ENCODE data around the gene EIF1AD. TPM values are rescaled to one million over a fixed set of nuclear protein-coding genes. Genes with fewer than 3 reads are reported as not detected.

The EIF1AD gene
- total and polyA plus RNA-seq, 2 of the 8 experiments (the other 6 are each of a cell fraction or from before 2014, with no cell fraction given) = 32.6 to 39.9 TPM

DNA sequence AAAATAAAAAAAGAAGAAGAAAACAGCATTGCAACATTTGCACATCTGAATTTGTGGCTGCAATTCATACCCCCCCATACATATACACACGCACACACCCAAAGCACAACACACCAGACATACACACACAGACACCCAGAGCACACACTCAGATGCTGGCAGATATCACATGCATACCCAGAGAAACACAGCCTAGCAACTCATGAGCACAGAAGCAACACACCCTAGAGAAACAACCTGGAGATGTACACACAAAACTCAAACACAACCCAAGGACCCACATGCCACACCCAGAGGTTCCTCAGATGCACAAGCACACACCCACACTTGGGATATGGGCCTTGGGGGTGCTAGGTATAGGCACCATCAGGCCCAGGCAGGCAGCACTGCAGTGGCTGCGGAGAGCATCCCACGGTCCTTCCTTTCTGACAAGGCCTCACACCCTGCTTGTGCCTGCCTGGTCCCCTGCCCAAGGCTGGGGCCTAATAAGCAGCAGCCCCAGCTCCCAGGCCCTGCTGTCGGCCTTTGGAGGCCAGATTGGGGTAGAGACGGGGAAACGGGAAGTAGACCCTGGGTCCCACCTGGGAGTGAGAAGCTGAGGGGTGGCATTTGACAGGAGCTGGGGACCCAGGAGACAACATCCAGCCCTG, 13.0 kb upstream of the EIF1AD start (continued):
- TF ChIP-seq, protein P1, sequence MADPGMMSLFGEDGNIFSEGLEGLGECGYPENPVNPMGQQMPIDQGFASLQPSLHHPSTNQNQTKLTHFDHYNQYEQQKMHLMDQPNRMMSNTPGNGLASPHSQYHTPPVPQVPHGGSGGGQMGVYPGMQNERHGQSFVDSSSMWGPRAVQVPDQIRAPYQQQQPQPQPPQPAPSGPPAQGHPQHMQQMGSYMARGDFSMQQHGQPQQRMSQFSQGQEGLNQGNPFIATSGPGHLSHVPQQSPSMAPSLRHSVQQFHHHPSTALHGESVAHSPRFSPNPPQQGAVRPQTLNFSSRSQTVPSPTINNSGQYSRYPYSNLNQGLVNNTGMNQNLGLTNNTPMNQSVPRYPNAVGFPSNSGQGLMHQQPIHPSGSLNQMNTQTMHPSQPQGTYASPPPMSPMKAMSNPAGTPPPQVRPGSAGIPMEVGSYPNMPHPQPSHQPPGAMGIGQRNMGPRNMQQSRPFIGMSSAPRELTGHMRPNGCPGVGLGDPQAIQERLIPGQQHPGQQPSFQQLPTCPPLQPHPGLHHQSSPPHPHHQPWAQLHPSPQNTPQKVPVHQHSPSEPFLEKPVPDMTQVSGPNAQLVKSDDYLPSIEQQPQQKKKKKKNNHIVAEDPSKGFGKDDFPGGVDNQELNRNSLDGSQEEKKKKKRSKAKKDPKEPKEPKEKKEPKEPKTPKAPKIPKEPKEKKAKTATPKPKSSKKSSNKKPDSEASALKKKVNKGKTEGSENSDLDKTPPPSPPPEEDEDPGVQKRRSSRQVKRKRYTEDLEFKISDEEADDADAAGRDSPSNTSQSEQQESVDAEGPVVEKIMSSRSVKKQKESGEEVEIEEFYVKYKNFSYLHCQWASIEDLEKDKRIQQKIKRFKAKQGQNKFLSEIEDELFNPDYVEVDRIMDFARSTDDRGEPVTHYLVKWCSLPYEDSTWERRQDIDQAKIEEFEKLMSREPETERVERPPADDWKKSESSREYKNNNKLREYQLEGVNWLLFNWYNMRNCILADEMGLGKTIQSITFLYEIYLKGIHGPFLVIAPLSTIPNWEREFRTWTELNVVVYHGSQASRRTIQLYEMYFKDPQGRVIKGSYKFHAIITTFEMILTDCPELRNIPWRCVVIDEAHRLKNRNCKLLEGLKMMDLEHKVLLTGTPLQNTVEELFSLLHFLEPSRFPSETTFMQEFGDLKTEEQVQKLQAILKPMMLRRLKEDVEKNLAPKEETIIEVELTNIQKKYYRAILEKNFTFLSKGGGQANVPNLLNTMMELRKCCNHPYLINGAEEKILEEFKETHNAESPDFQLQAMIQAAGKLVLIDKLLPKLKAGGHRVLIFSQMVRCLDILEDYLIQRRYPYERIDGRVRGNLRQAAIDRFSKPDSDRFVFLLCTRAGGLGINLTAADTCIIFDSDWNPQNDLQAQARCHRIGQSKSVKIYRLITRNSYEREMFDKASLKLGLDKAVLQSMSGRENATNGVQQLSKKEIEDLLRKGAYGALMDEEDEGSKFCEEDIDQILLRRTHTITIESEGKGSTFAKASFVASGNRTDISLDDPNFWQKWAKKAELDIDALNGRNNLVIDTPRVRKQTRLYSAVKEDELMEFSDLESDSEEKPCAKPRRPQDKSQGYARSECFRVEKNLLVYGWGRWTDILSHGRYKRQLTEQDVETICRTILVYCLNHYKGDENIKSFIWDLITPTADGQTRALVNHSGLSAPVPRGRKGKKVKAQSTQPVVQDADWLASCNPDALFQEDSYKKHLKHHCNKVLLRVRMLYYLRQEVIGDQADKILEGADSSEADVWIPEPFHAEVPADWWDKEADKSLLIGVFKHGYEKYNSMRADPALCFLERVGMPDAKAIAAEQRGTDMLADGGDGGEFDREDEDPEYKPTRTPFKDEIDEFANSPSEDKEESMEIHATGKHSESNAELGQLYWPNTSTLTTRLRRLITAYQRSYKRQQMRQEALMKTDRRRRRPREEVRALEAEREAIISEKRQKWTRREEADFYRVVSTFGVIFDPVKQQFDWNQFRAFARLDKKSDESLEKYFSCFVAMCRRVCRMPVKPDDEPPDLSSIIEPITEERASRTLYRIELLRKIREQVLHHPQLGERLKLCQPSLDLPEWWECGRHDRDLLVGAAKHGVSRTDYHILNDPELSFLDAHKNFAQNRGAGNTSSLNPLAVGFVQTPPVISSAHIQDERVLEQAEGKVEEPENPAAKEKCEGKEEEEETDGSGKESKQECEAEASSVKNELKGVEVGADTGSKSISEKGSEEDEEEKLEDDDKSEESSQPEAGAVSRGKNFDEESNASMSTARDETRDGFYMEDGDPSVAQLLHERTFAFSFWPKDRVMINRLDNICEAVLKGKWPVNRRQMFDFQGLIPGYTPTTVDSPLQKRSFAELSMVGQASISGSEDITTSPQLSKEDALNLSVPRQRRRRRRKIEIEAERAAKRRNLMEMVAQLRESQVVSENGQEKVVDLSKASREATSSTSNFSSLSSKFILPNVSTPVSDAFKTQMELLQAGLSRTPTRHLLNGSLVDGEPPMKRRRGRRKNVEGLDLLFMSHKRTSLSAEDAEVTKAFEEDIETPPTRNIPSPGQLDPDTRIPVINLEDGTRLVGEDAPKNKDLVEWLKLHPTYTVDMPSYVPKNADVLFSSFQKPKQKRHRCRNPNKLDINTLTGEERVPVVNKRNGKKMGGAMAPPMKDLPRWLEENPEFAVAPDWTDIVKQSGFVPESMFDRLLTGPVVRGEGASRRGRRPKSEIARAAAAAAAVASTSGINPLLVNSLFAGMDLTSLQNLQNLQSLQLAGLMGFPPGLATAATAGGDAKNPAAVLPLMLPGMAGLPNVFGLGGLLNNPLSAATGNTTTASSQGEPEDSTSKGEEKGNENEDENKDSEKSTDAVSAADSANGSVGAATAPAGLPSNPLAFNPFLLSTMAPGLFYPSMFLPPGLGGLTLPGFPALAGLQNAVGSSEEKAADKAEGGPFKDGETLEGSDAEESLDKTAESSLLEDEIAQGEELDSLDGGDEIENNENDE (IDR thresholded peaks at IDR 0.05; ENCODE audit: insufficient replicate concordance, low read length) = no peak
- no peak for TF ChIP-seq KDM5A (IDR thresholded peaks at IDR 0.05; ENCODE audit: low read length)
- TF ChIP-seq, protein P2, sequence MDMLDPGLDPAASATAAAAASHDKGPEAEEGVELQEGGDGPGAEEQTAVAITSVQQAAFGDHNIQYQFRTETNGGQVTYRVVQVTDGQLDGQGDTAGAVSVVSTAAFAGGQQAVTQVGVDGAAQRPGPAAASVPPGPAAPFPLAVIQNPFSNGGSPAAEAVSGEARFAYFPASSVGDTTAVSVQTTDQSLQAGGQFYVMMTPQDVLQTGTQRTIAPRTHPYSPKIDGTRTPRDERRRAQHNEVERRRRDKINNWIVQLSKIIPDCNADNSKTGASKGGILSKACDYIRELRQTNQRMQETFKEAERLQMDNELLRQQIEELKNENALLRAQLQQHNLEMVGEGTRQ (IDR thresholded peaks at IDR 0.05; ENCODE audit: low read length) = no peak
- TF ChIP-seq CREB1 (IDR thresholded peaks at IDR 0.05) = no peak
- no peak for TF ChIP-seq SRF (IDR thresholded peaks at IDR 0.05; ENCODE audit: low read depth, low read length)
- no peak for TF ChIP-seq CEBPB (IDR thresholded peaks at IDR 0.05; ENCODE audit: low read depth, low read length)
- no peak for TF ChIP-seq PHF8 (conservative IDR thresholded peaks at IDR 0.05; ENCODE audit: low read depth, low read length)
- TF ChIP-seq SP1 (IDR thresholded peaks at IDR 0.05; ENCODE audit: low read depth, low read length) = no peak
- TF ChIP-seq HDAC6 (IDR thresholded peaks at IDR 0.05; ENCODE audit: low read depth, low read length) = no peak

All from H1 (cell line).